Endothelial cell of umbilical vein (primary cell): ENCODE data around the gene ELMO1. TPM values are rescaled to one million over a fixed set of nuclear protein-coding genes. Genes with fewer than 3 reads are reported as not detected.

Experiments used
- BruUV-seq: library from RNA; stranded (reverse); fragments of 400-500 nt; replicated peaks from 2 replicates; lab custom pipeline; 2021; lab: Mats Ljungman, UMichigan
- CTCF ChIA-PET: fragments of 300-600, 350-600 bp; sonication (Branson Sonifier 250); formaldehyde crosslinking; loops from one replicate; lab custom pipeline; 2021; ENCODE audit warnings: antibody characterized with exemption, inconsistent platforms; lab: Charles Lee
- POLR2A ChIA-PET: fragments of 300-600, 350-600 bp; sonication (Branson Sonifier 250); formaldehyde crosslinking; loops from one replicate; lab custom pipeline; 2021; ENCODE audit warnings: antibody characterized with exemption, inconsistent platforms; lab: Charles Lee
- DNase-seq: peaks from one replicate; pipeline ENCODE4 v3.0.0-alpha.2; 2011; ENCODE audit warnings: low read depth, low spot score
- FAIRE-seq: peaks from 2 replicates; lab custom pipeline; 2011; peaks lifted over from hg19 to GRCh38; lab: Jason Lieb, UNC
- H2AFZ ChIP-seq: 2 replicates; pipeline ENCODE4 v1.6.0; 2012; ENCODE audit warnings: low read depth, low read length, control low read depth, inconsistent platforms
- H3K27ac ChIP-seq: 2 replicates; pipeline ENCODE4 v1.5.1; 2011; ENCODE audit warnings: low read depth, mild to moderate bottlenecking, control low read depth, low read length, moderate library complexity; ENCODE audit not compliant: insufficient read depth
- H3K27me3 ChIP-seq, 2 experiments: 2 replicates each; pipeline versions ENCODE4 v1.6.0 to v1.6.1; 2011; ENCODE audit warnings: low read length in 2 of 2, mixed read lengths in 1 of 2; ENCODE audit not compliant: control insufficient read depth in 2 of 2, insufficient read depth in 2 of 2
- H3K36me3 ChIP-seq, 2 experiments: 2 replicates in 1 of 2; 3 replicates in 1 of 2; pipeline ENCODE4 v1.5.1; 2011; ENCODE audit warnings: low read length in 2 of 2, mild to moderate bottlenecking in 1 of 2, moderate library complexity in 1 of 2; ENCODE audit not compliant: control insufficient read depth in 2 of 2, insufficient read depth in 2 of 2; ENCODE audit errors: extremely low read depth in 1 of 2
- H3K4me1 ChIP-seq: 3 replicates; pipeline ENCODE4 v1.5.1; 2011; ENCODE audit warnings: mild to moderate bottlenecking, low read length; ENCODE audit not compliant: control insufficient read depth, insufficient read depth; ENCODE audit errors: extremely low read depth
- H3K4me2 ChIP-seq: 2 replicates; pipeline ENCODE4 v1.6.1; 2011; ENCODE audit warnings: low read length, control low read depth, mixed read lengths; ENCODE audit not compliant: insufficient read depth
- H3K4me3 ChIP-seq, 3 experiments: fragments of 200-600 bp in 1 of 3; sonication (generic), shearing (Covaris generic) in 1 of 3; replicated peaks in 1 of 3; 2 replicates each; pipeline ENCODE4 v1.5.1; 2011 to 2016; ENCODE audit warnings: control low read depth in 3 of 3, low read length in 3 of 3, mild to moderate bottlenecking in 2 of 3, inconsistent platforms in 1 of 3, low read depth in 1 of 3, moderate library complexity in 1 of 3; ENCODE audit not compliant: insufficient read depth in 1 of 3
- H3K79me2 ChIP-seq: 2 replicates; pipeline ENCODE4 v1.6.0; 2012; ENCODE audit warnings: low read length, inconsistent platforms; ENCODE audit not compliant: control insufficient read depth, insufficient read depth
- H3K9ac ChIP-seq: replicated peaks from 2 replicates; pipeline ENCODE3; 2011; ENCODE audit warnings: low read length, control low read depth; ENCODE audit not compliant: insufficient read depth; ENCODE audit errors: extremely low read depth
- H3K9me1 ChIP-seq: replicated peaks from 3 replicates; pipeline ENCODE4 v1.6.0; 2011; ENCODE audit warnings: mild to moderate bottlenecking, low read length; ENCODE audit not compliant: control insufficient read depth, insufficient read depth; ENCODE audit errors: extremely low read depth
- H3K9me3 ChIP-seq: replicated peaks from 2 replicates; pipeline ENCODE4 v1.5.1; 2012; ENCODE audit warnings: low read length, inconsistent platforms; ENCODE audit not compliant: control insufficient read depth, insufficient read depth
- H4K20me1 ChIP-seq: replicated peaks from 2 replicates; pipeline ENCODE3; 2011; ENCODE audit warnings: mild to moderate bottlenecking, low read length; ENCODE audit not compliant: control insufficient read depth, insufficient read depth; ENCODE audit errors: extremely low read depth
- EZH2 ChIP-seq: IDR thresholded peaks from 2 replicates; pipeline ENCODE4 v1.6.1; 2012; ENCODE audit warnings: borderline replicate concordance, low read depth, mild to moderate bottlenecking, moderate library complexity, low read length, inconsistent platforms; ENCODE audit not compliant: severe bottlenecking
- FOS ChIP-seq: IDR thresholded peaks from 2 replicates; pipeline ENCODE4 v1.6.1; 2011; ENCODE audit warnings: mild to moderate bottlenecking, low read length, moderate library complexity, borderline replicate concordance; ENCODE audit not compliant: insufficient read depth
- GATA2 ChIP-seq: IDR thresholded peaks from 2 replicates; pipeline ENCODE4 v1.7.0; 2011; ENCODE audit warnings: low read depth, mild to moderate bottlenecking, moderate library complexity, mixed read lengths, low read length; ENCODE audit not compliant: insufficient read length, insufficient read depth
- JUN ChIP-seq: IDR thresholded peaks from 2 replicates; pipeline ENCODE4 v1.6.1; 2011; ENCODE audit warnings: borderline replicate concordance, low read depth; ENCODE audit not compliant: insufficient read length, insufficient read depth
- MYC ChIP-seq: IDR thresholded peaks from one replicate; pipeline ENCODE4 v1.6.1; 2011; ENCODE audit warnings: mild to moderate bottlenecking, low read depth, low read length
- POLR2A ChIP-seq: IDR thresholded peaks from 2 replicates; pipeline ENCODE4 v1.6.1; 2012; ENCODE audit warnings: low read depth, mild to moderate bottlenecking, control low read depth, low read length
- POLR2AphosphoS5 ChIP-seq: IDR thresholded peaks from 2 replicates; pipeline ENCODE4 v1.6.1; 2012; ENCODE audit warnings: low read depth, mild to moderate bottlenecking, control low read depth, low read length, moderate library complexity; ENCODE audit not compliant: insufficient read depth
- dilution Hi-C: fragments of 300-500 bp; cut with MboI; formaldehyde crosslinking; loops from one replicate; pipeline ENCODE4 v1.15.0; 2019; ENCODE audit warnings: low sequenced_read_pairs; ENCODE audit not compliant: extremely low pct_ligation_motif_present
- intact Hi-C: fragments of 100-400 bp; cut with micrococcal nuclease; formaldehyde crosslinking; loops from one replicate; pipeline ENCODE4 v1.10.0; 2022
- polyA plus RNA-seq, 4 experiments: library from polyadenylated mRNA; depleted of rRNA in 3 of 4; stranded (reverse) in 3 of 4; unstranded in 1 of 4; fragments of >200 nt; gene quantifications; 2 replicates each; pipeline versions ENCODE4 v1.2.1 to v1.2.3, GENCODE V29; 2011 to 2012; ENCODE audit warnings: missing spikeins in 1 of 4
- total RNA-seq: library from RNA; stranded (reverse); gene quantifications from 2 replicates; pipeline ENCODE4 v1.2.3, GENCODE V29; 2021
- TF ChIP-seq, protein P1 (sequence below): IDR thresholded peaks from 2 replicates; pipeline ENCODE4 v1.6.1; 2011; ENCODE audit not compliant: insufficient read depth, insufficient read length
- TF ChIP-seq, protein P2 (sequence below), 2 donors: IDR thresholded peaks; 1 replicate in 1 of 2; 2 replicates in 1 of 2; pipeline ENCODE4 v1.5.1; 2011; ENCODE audit warnings: low read length in 2 of 2, mild to moderate bottlenecking in 2 of 2, moderate library complexity in 2 of 2, control low read depth in 1 of 2, inconsistent platforms in 1 of 2, low read depth in 1 of 2; ENCODE audit not compliant: insufficient read depth in 1 of 2; ENCODE audit errors: extremely low read depth in 1 of 2

ELMO1 gene
- total and polyA plus RNA-seq, 2 donors (not counting 3 experiments of a cell fraction or from before 2014, with no cell fraction given): 17.0 to 30.6 TPM

GRCh38 chr7:37369906-37370305 lies 78.8 kb downstream of the ELMO1 start:
- H3K4me1 ChIP-seq: no peaks in the 10 kb centered on the region
- CTCF ChIA-PET: no interaction called here
- H4K20me1 ChIP-seq: no peaks in the 10 kb centered on the region
- H3K36me3 ChIP-seq: no peaks in the 10 kb centered on the region
- BruUV-seq: no TSS peak
- no peaks in the 10 kb centered on the region for H3K79me2 ChIP-seq
- no peak overlapping the region for H3K27ac ChIP-seq
- dilution Hi-C loops: no loop called here
- intact Hi-C loops: no loop called here
- FAIRE-seq (no peak), DNase-seq (no peak)
- H3K9me3 ChIP-seq: no peaks in the 10 kb centered on the region
- H3K9ac ChIP-seq: no peak overlapping the region
- POLR2A ChIA-PET: no interaction called here
- H3K9me1 ChIP-seq: no peaks in the 10 kb centered on the region
- H2AFZ ChIP-seq: no peak overlapping the region
- H3K4me3 ChIP-seq: no peak overlapping the region
- no peak overlapping the region for H3K4me2 ChIP-seq
- TF ChIP-seq POLR2A (no peak), EZH2 (no peak), MYC (no peak), POLR2AphosphoS5 (no peak), FOS (no peak), JUN (no peak), GATA2 (no peak)
- TF ChIP-seq, protein P1, sequence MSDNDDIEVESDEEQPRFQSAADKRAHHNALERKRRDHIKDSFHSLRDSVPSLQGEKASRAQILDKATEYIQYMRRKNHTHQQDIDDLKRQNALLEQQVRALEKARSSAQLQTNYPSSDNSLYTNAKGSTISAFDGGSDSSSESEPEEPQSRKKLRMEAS: no peak
- TF ChIP-seq, protein P2, sequence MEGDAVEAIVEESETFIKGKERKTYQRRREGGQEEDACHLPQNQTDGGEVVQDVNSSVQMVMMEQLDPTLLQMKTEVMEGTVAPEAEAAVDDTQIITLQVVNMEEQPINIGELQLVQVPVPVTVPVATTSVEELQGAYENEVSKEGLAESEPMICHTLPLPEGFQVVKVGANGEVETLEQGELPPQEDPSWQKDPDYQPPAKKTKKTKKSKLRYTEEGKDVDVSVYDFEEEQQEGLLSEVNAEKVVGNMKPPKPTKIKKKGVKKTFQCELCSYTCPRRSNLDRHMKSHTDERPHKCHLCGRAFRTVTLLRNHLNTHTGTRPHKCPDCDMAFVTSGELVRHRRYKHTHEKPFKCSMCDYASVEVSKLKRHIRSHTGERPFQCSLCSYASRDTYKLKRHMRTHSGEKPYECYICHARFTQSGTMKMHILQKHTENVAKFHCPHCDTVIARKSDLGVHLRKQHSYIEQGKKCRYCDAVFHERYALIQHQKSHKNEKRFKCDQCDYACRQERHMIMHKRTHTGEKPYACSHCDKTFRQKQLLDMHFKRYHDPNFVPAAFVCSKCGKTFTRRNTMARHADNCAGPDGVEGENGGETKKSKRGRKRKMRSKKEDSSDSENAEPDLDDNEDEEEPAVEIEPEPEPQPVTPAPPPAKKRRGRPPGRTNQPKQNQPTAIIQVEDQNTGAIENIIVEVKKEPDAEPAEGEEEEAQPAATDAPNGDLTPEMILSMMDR (IDR thresholded peaks at IDR 0.05; ENCODE audit: extremely low read depth in 1 of 2, insufficient read depth in 1 of 2, low read depth in 1 of 2, low read length in 2 of 2): no peak
- H3K27me3 ChIP-seq: no peaks in the 10 kb centered on the region
